ENCODE data around the gene WFIKKN1.

GRCh38 chr16:676913-677312 lies 46.1 kb downstream of the WFIKKN1 start:
- no peak for TF ChIP-seq CTCF (IDR thresholded peaks at IDR 0.05 in 2 of 3, conservative IDR thresholded peaks at IDR 0.05 in 1 of 3; ENCODE audit: borderline replicate concordance in 1 of 3, insufficient read depth in 1 of 3, low read depth in 2 of 3, low read length in 2 of 3)
- TF ChIP-seq MAX (IDR thresholded peaks at IDR 0.05): no peak
- TF ChIP-seq CEBPB (IDR thresholded peaks at IDR 0.05; ENCODE audit: low read depth): no peak
